CD4-positive, alpha-beta T cell (primary cell): ENCODE measurements around the gene FAM3B. TPM values are rescaled to one million over a fixed set of nuclear protein-coding genes. Genes with fewer than 3 reads are reported as not detected.
A peak's percentile ranks its signal among the peaks of the same experiment; 100 is the strongest.

ENCODE experiments used
- ATAC-seq: fragments of 200-7000 bp; cut with Tn5 transposase; one replicate; pipeline ENCODE4 v1.10.0; 2022; ENCODE audit warnings: mild to moderate bottlenecking; ENCODE audit not compliant: poor library complexity
- CTCF ChIA-PET: fragments of 350-600 bp; sonication (Branson Sonifier 250); formaldehyde crosslinking; loops from one replicate; lab custom pipeline; 2021; ENCODE audit warnings: antibody characterized with exemption, inconsistent platforms; lab: Charles Lee
- POLR2A ChIA-PET: fragments of 350-600 bp; sonication (Branson Sonifier 250); formaldehyde crosslinking; loops from one replicate; lab custom pipeline; 2021; ENCODE audit warnings: antibody characterized with exemption, inconsistent platforms; lab: Charles Lee
- DNase-seq, 14 experiments: peaks; one replicate each; pipeline ENCODE4 v3.0.0-alpha.2; 2013 to 2020; ENCODE audit warnings: mixed read lengths in 2 of 14
- H3K27ac ChIP-seq, 2 donors: one replicate each; pipeline versions ENCODE4 v1.5.1 to v1.7.0; 2013; ENCODE audit warnings: low read length in 2 of 2, low read depth in 1 of 2, mild to moderate bottlenecking in 1 of 2
- H3K27me3 ChIP-seq, 2 experiments: 1 replicate in 1 of 2; 2 replicates in 1 of 2; pipeline versions ENCODE4 v1.6.1 to v1.7.0; 2013; ENCODE audit warnings: low read length in 2 of 2, control low read depth in 1 of 2, mild to moderate bottlenecking in 1 of 2, moderate library complexity in 1 of 2; ENCODE audit not compliant: insufficient read depth in 2 of 2, control insufficient read depth in 1 of 2
- H3K36me3 ChIP-seq: one replicate; pipeline ENCODE4 v1.6.1; 2013; ENCODE audit warnings: low read length, control low read depth; ENCODE audit not compliant: insufficient read depth
- H3K4me1 ChIP-seq: one replicate; pipeline ENCODE4 v1.6.1; 2013; ENCODE audit warnings: low read length, control low read depth; ENCODE audit not compliant: insufficient read depth
- H3K4me3 ChIP-seq: one replicate; pipeline ENCODE4 v1.5.1; 2013; ENCODE audit warnings: mild to moderate bottlenecking, low read length, moderate library complexity
- H3K9me3 ChIP-seq, 2 experiments: 1 replicate in 1 of 2; 2 replicates in 1 of 2; pipeline versions ENCODE4 v1.6.1 to v1.7.0; 2013; ENCODE audit warnings: low read length in 2 of 2, mild to moderate bottlenecking in 2 of 2, control low read depth in 1 of 2, moderate library complexity in 1 of 2; ENCODE audit not compliant: control insufficient read depth in 1 of 2, insufficient read depth in 1 of 2
- H3K27ac Mint-ChIP-seq: one replicate; pipeline ENCODE4 v1.8.0; 2020; ENCODE audit warnings: mixed read lengths
- H3K27me3 Mint-ChIP-seq: one replicate; pipeline ENCODE4 v1.8.0; 2021; ENCODE audit warnings: mixed read lengths
- H3K36me3 Mint-ChIP-seq: one replicate; pipeline ENCODE4 v1.8.0; 2021; ENCODE audit warnings: low read depth, mixed read lengths
- H3K4me1 Mint-ChIP-seq: one replicate; pipeline ENCODE4 v1.8.0; 2021; ENCODE audit warnings: low read depth, mixed read lengths
- H3K4me3 Mint-ChIP-seq: one replicate; pipeline ENCODE4 v1.8.0; 2020; ENCODE audit warnings: mild to moderate bottlenecking, mixed read lengths
- H3K9me3 Mint-ChIP-seq: one replicate; pipeline ENCODE4 v1.8.0; 2020; ENCODE audit warnings: mixed read lengths
- intact Hi-C, 2 experiments: fragments of 100-400 bp; cut with DNase I in 1 of 2; cut with micrococcal nuclease in 1 of 2; formaldehyde crosslinking; loops; one replicate each; pipeline versions ENCODE4 v1.15.1 to v1.9.0; 2023 to 2025; cut with DNase I, micrococcal nuclease
- total RNA-seq, 174 experiments: library from RNA in 2 of 174; stranded (reverse) in 2 of 174; gene quantifications; one replicate each; pipeline ENCODE4 v1.2.3 and lab custom pipeline; 2021 to 2026
- TF ChIP-seq, protein P1 (sequence below): fragments of 200-600 bp; IDR thresholded peaks from one replicate; pipeline ENCODE4 v1.8.0; 2022; ENCODE audit warnings: antibody characterized with exemption, mild to moderate bottlenecking

FAM3B gene
- total RNA-seq, 2 experiments from 2014 or later, result not detected

DNA sequence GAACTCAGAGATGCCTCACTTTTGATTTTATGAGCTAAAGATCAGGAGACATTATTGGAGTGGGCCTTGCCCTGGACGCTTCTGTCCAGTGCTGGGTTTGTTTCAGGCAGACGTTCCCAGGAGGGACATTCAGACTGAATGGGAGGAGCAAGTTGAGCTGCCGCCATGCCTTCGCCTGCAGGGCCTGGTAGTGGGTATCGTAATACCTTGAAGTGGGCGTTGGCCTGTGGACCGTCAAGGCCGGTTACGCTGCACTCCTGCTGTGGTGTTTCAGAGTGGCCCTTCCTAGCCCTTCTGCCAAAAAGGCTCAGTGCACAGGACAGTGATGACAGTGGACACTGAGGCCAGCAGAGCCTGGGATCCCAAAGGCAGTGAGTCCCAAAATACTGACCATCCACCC is 1.6 kb downstream of the FAM3B start:
- Mint-ChIP-seq H3K27me3 (peaks cover 58% of the 10 kb centered on the region), H3K4me1 (peaks cover 13% of the 10 kb centered on the region), H3K36me3 (no peaks in the 10 kb centered on the region), H3K27ac (no peak overlapping the region), H3K9me3 (no peaks in the 10 kb centered on the region), H3K4me3 (no peak overlapping the region)
- ATAC-seq (no peak), DNase-seq (no peak)
- no peak overlapping the region for H3K4me3 ChIP-seq
- no peak overlapping the region for H3K27ac ChIP-seq
- peaks cover 0 to 12% of the 10 kb centered on the region in 2 experiments for H3K9me3 ChIP-seq
- POLR2A ChIA-PET, result no interaction called here
- peaks cover 23 to 43% of the 10 kb centered on the region in 2 experiments for H3K27me3 ChIP-seq
- H3K36me3 ChIP-seq, result no peaks in the 10 kb centered on the region
- CTCF ChIA-PET, result no interaction called here
- intact Hi-C loops, result no loop called here
- peaks cover 12% of the 10 kb centered on the region for H3K4me1 ChIP-seq
- TF ChIP-seq, protein P1, sequence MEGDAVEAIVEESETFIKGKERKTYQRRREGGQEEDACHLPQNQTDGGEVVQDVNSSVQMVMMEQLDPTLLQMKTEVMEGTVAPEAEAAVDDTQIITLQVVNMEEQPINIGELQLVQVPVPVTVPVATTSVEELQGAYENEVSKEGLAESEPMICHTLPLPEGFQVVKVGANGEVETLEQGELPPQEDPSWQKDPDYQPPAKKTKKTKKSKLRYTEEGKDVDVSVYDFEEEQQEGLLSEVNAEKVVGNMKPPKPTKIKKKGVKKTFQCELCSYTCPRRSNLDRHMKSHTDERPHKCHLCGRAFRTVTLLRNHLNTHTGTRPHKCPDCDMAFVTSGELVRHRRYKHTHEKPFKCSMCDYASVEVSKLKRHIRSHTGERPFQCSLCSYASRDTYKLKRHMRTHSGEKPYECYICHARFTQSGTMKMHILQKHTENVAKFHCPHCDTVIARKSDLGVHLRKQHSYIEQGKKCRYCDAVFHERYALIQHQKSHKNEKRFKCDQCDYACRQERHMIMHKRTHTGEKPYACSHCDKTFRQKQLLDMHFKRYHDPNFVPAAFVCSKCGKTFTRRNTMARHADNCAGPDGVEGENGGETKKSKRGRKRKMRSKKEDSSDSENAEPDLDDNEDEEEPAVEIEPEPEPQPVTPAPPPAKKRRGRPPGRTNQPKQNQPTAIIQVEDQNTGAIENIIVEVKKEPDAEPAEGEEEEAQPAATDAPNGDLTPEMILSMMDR, result no peak

DNA sequence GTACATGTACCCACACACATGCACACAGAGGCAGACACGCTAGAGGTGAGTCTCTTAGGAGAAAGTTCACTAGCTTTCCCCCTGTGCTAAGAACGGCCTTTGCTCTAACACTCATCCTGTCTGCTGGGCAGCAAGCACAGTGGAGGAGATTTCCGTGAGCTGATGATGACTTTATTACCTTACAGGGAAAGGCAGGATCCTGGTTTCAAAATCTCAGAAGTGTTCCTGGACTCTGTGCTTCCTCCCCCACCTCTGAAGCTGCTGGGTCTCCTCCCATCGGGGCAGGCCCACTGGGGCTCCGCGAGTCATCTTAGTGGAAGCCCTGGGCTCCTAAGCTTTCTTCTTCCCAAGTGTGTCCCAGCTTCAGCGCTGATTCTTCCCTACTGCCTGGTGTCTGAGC is 2.7 kb downstream of the FAM3B start:
- intact Hi-C loops, result no loop called here
- H3K9me3 ChIP-seq, result peaks cover 0 to 12% of the 10 kb centered on the region in 2 experiments
- H3K36me3 ChIP-seq, result no peaks in the 10 kb centered on the region
- Mint-ChIP-seq H3K4me3 (no peak overlapping the region), H3K27me3 (peaks cover 53% of the 10 kb centered on the region), H3K9me3 (no peaks in the 10 kb centered on the region), H3K4me1 (peaks cover 13% of the 10 kb centered on the region), H3K36me3 (no peaks in the 10 kb centered on the region), H3K27ac (no peak overlapping the region)
- DNase-seq (no peak), ATAC-seq (no peak)
- no peak overlapping the region for H3K4me3 ChIP-seq
- TF ChIP-seq, protein P1, result no peak
- H3K27me3 ChIP-seq, result peaks cover 23 to 43% of the 10 kb centered on the region in 2 experiments
- CTCF ChIA-PET, result no interaction called here
- peaks cover 12% of the 10 kb centered on the region for H3K4me1 ChIP-seq
- POLR2A ChIA-PET, result interaction anchor here (1.4 kb wide), 1 partner anchor 42 kb away, joined by 4 read pairs; the partner anchor contains the start of gene MX2
- no peak overlapping the region for H3K27ac ChIP-seq

DNA sequence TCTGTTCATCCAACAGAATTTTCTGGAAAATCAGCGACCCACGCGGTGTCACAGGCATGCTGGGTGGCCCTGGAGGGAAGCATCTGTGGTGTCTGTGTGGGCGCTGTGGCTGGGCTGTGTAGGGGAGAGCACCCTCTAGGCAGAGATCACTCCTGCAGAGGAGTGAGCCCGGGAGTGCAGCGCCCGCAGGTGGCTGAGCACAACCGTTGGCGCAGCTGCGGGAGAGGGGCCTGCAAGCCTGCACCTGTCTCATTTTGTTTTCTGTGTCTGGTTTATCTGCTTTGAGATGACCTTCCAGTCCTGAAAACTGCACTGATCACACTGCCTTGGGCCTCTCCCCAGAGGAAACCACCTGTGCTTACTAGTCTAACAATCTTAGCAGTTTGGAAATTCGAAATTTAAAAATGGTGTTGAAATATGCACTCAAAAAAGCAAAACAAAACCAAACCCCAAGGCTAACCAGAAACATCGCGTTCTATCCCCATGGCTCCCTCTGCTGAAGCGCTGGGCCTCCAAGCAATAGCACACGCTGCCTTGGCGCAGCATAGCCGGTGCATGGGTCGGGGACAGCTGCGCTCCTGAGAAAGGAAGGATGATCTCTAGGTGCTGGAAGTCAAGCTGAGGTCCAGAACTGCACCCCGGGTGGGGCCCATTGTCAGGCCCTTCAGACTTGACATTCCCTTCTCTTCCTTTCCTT is 4.8 kb downstream of the FAM3B start:
- intact Hi-C loops, result loop anchor here in 1 of 2 experiments (10.0 kb wide), 1 partner anchor 53 kb away; no protein-coding TSS in a partner anchor
- ChIA-PET CTCF (interaction anchor here (0.7 kb wide), 1 partner anchor 9 kb away, joined by 3 read pairs; no protein-coding TSS in a partner anchor), POLR2A (interaction anchor here (1.2 kb wide), 1 partner anchor 49 kb away, joined by 3 read pairs; no protein-coding TSS in a partner anchor)
- Histone ChIP-seq H3K4me3 (no peak overlapping the region), H3K9me3 (peaks cover 0 to 6% of the 10 kb centered on the region in 2 experiments), H3K36me3 (no peaks in the 10 kb centered on the region), H3K4me1 (peaks cover 12% of the 10 kb centered on the region), H3K27me3 (peaks cover 14 to 31% of the 10 kb centered on the region in 2 experiments), H3K27ac (no peak overlapping the region)
- TF ChIP-seq, protein P1, result no peak
- peaks cover 13% of the 10 kb centered on the region for H3K4me1 Mint-ChIP-seq
- DNase-seq, result peak in 8 of 14 experiments; percentile 1 to 38 (median 22)
- no peaks in the 10 kb centered on the region for H3K36me3 Mint-ChIP-seq
- H3K4me3 Mint-ChIP-seq, result no peak overlapping the region
- no peaks in the 10 kb centered on the region for H3K9me3 Mint-ChIP-seq
- ATAC-seq, result peak; percentile 85
- H3K27ac Mint-ChIP-seq, result no peak overlapping the region
- peaks cover 32% of the 10 kb centered on the region for H3K27me3 Mint-ChIP-seq
